Breast epithelium (tissue), 3 donors: ENCODE results near the gene ZNRF3.

Experiments
- CTCF ChIP-seq, 3 donors: fragments of 450-650 bp; IDR thresholded peaks; one replicate each; pipeline ENCODE4 v1.5.1; 2016 to 2017; ENCODE audit warnings: antibody characterized with exemption in 3 of 3, mild to moderate bottlenecking in 3 of 3, moderate library complexity in 3 of 3
- POLR2AphosphoS5 ChIP-seq, 3 donors: sonication (generic); formaldehyde crosslinking; IDR thresholded peaks; one replicate each; pipeline ENCODE4 v1.6.1; 2017; ENCODE audit warnings: antibody characterized with exemption in 3 of 3

- no peak for TF ChIP-seq POLR2AphosphoS5 (IDR thresholded peaks at IDR 0.05)
- no peak for TF ChIP-seq CTCF (IDR thresholded peaks at IDR 0.05)
Measured at GRCh38 chr22:29006346-29006745, 123.0 kb downstream of the ZNRF3 start.
